BLaER1 (cell line): ENCODE data around the gene EYS.

Experiments
- H3K27ac ChIP-seq: shearing (Covaris generic); formaldehyde crosslinking; 2 replicates; pipeline ENCODE4 v1.8.1; 2022
- H3K27me3 ChIP-seq: shearing (Covaris generic); formaldehyde crosslinking; 2 replicates; pipeline ENCODE4 v1.8.1; 2022
- H3K36me3 ChIP-seq: shearing (Covaris generic); formaldehyde crosslinking; 2 replicates; pipeline ENCODE4 v1.8.1; 2022
- H3K4me1 ChIP-seq: shearing (Covaris generic); formaldehyde crosslinking; 2 replicates; pipeline ENCODE4 v1.8.1; 2022
- H3K4me2 ChIP-seq: shearing (Covaris generic); formaldehyde crosslinking; 2 replicates; pipeline ENCODE4 v1.8.1; 2022
- H3K4me3 ChIP-seq: shearing (Covaris generic); formaldehyde crosslinking; 2 replicates; pipeline ENCODE4 v1.8.1; 2022
- H3K9ac ChIP-seq: shearing (Covaris generic); formaldehyde crosslinking; 2 replicates; pipeline ENCODE4 v1.8.1; 2022
- H3K9me3 ChIP-seq: shearing (Covaris generic); formaldehyde crosslinking; 2 replicates; pipeline ENCODE4 v1.8.1; 2022
- H4K20me1 ChIP-seq: shearing (Covaris generic); formaldehyde crosslinking; 2 replicates; pipeline ENCODE4 v1.8.1; 2022
- Cebpa-rat ChIP-seq: shearing (Covaris generic); IDR thresholded peaks from 2 replicates; pipeline ENCODE4 v1.8.1; 2022

The EYS gene

GRCh38 chr6:64904616-64905015 lies 802.4 kb downstream of the EYS start:
- Histone ChIP-seq H3K9me3 (no peaks in the 10 kb centered on the region), H3K27ac (no peak overlapping the region), H3K36me3 (no peaks in the 10 kb centered on the region), H3K4me1 (no peaks in the 10 kb centered on the region), H3K4me3 (no peak overlapping the region), H3K4me2 (no peak overlapping the region), H3K9ac (no peak overlapping the region), H4K20me1 (no peaks in the 10 kb centered on the region), H3K27me3 (no peaks in the 10 kb centered on the region)
- no peak for TF ChIP-seq Cebpa-rat

GRCh38 chr6:64902596-64902995 lies 804.4 kb downstream of the EYS start:
- Histone ChIP-seq H3K36me3 (no peaks in the 10 kb centered on the region), H3K9me3 (no peaks in the 10 kb centered on the region), H3K27ac (no peak overlapping the region), H3K9ac (no peak overlapping the region), H4K20me1 (no peaks in the 10 kb centered on the region), H3K4me3 (no peak overlapping the region), H3K4me1 (no peaks in the 10 kb centered on the region), H3K27me3 (no peaks in the 10 kb centered on the region), H3K4me2 (no peak overlapping the region)
- TF ChIP-seq Cebpa-rat, result no peak

- Histone ChIP-seq H3K36me3 (no peaks in the 10 kb centered on the region), H3K27me3 (no peaks in the 10 kb centered on the region), H4K20me1 (no peaks in the 10 kb centered on the region), H3K4me3 (no peak overlapping the region), H3K9ac (no peak overlapping the region), H3K4me2 (no peak overlapping the region), H3K9me3 (no peaks in the 10 kb centered on the region), H3K4me1 (no peaks in the 10 kb centered on the region), H3K27ac (no peak overlapping the region)
- no peak for TF ChIP-seq Cebpa-rat
These were observed 810.1 kb downstream of the EYS start for GRCh38 chr6:64896939-64897338.

GRCh38 chr6:64895945-64896344 lies 811.1 kb downstream of the EYS start:
- Histone ChIP-seq H3K4me2 (no peak overlapping the region), H4K20me1 (no peaks in the 10 kb centered on the region), H3K4me1 (no peaks in the 10 kb centered on the region), H3K27ac (no peak overlapping the region), H3K9ac (no peak overlapping the region), H3K4me3 (no peak overlapping the region), H3K36me3 (no peaks in the 10 kb centered on the region), H3K9me3 (no peaks in the 10 kb centered on the region), H3K27me3 (no peaks in the 10 kb centered on the region)
- TF ChIP-seq Cebpa-rat, result no peak

- Histone ChIP-seq H3K9ac (no peak overlapping the region), H3K4me2 (no peak overlapping the region), H3K27ac (no peak overlapping the region)
These were observed 816.4 kb downstream of the EYS start for GRCh38 chr6:64890609-64891008.

GRCh38 chr6:64889144-64889543 lies 817.9 kb downstream of the EYS start:
- Histone ChIP-seq H3K4me2 (no peak overlapping the region), H4K20me1 (no peaks in the 10 kb centered on the region), H3K36me3 (no peaks in the 10 kb centered on the region), H3K27ac (no peak overlapping the region), H3K9me3 (no peaks in the 10 kb centered on the region), H3K9ac (no peak overlapping the region), H3K4me3 (no peak overlapping the region), H3K27me3 (no peaks in the 10 kb centered on the region), H3K4me1 (no peaks in the 10 kb centered on the region)
- no peak for TF ChIP-seq Cebpa-rat

More at GRCh38 chr6:64890609-64891008, 816.4 kb downstream of the EYS start:
- Histone ChIP-seq H3K9me3 (no peaks in the 10 kb centered on the region), H3K4me3 (no peak overlapping the region), H4K20me1 (no peaks in the 10 kb centered on the region), H3K36me3 (no peaks in the 10 kb centered on the region), H3K27me3 (no peaks in the 10 kb centered on the region), H3K4me1 (no peaks in the 10 kb centered on the region)
- TF ChIP-seq Cebpa-rat, result no peak

- Histone ChIP-seq H3K27ac (no peak overlapping the region), H3K9me3 (no peaks in the 10 kb centered on the region), H3K27me3 (no peaks in the 10 kb centered on the region), H3K9ac (no peak overlapping the region), H3K4me3 (no peak overlapping the region), H4K20me1 (no peaks in the 10 kb centered on the region), H3K4me1 (no peaks in the 10 kb centered on the region), H3K4me2 (no peak overlapping the region), H3K36me3 (no peaks in the 10 kb centered on the region)
- no peak for TF ChIP-seq Cebpa-rat
These were observed 832.2 kb downstream of the EYS start for GRCh38 chr6:64874776-64875175.

GRCh38 chr6:64872633-64873032 lies 834.4 kb downstream of the EYS start:
- Histone ChIP-seq H3K4me3 (no peak overlapping the region), H4K20me1 (no peaks in the 10 kb centered on the region), H3K9ac (no peak overlapping the region), H3K36me3 (no peaks in the 10 kb centered on the region), H3K9me3 (no peaks in the 10 kb centered on the region), H3K27me3 (no peaks in the 10 kb centered on the region), H3K4me1 (no peaks in the 10 kb centered on the region), H3K4me2 (no peak overlapping the region), H3K27ac (no peak overlapping the region)
- TF ChIP-seq Cebpa-rat, result no peak

- Histone ChIP-seq H3K4me1 (no peaks in the 10 kb centered on the region), H3K27ac (no peak overlapping the region), H3K9me3 (no peaks in the 10 kb centered on the region), H3K9ac (no peak overlapping the region), H3K4me2 (no peak overlapping the region), H3K4me3 (no peak overlapping the region), H3K36me3 (no peaks in the 10 kb centered on the region), H3K27me3 (no peaks in the 10 kb centered on the region), H4K20me1 (no peaks in the 10 kb centered on the region)
- no peak for TF ChIP-seq Cebpa-rat
These were observed 845.9 kb downstream of the EYS start for GRCh38 chr6:64861039-64861651.

GRCh38 chr6:64860203-64860602 lies 846.8 kb downstream of the EYS start:
- no peak for TF ChIP-seq Cebpa-rat
- Histone ChIP-seq H3K4me3 (no peak overlapping the region), H3K9me3 (no peaks in the 10 kb centered on the region), H3K27ac (no peak overlapping the region), H3K9ac (no peak overlapping the region), H3K4me2 (no peak overlapping the region), H3K36me3 (no peaks in the 10 kb centered on the region), H4K20me1 (no peaks in the 10 kb centered on the region), H3K4me1 (no peaks in the 10 kb centered on the region), H3K27me3 (no peaks in the 10 kb centered on the region)

- Histone ChIP-seq H3K9me3 (0 out of 2 replicates have a peak, but pooled peaks cover 5% of the 10 kb centered on the region), H4K20me1 (no peaks in the 10 kb centered on the region)
- no peak for TF ChIP-seq Cebpa-rat
These were observed 856.9 kb downstream of the EYS start for GRCh38 chr6:64850121-64850520.

More at GRCh38 chr6:64850121-64850520, 856.9 kb downstream of the EYS start:
- Histone ChIP-seq H3K27me3 (no peaks in the 10 kb centered on the region), H3K4me1 (no peaks in the 10 kb centered on the region), H3K4me2 (no peak overlapping the region), H3K27ac (no peak overlapping the region), H3K4me3 (no peak overlapping the region), H3K36me3 (no peaks in the 10 kb centered on the region), H3K9ac (no peak overlapping the region)
